CD4-positive, alpha-beta T cell (primary cell): ENCODE measurements around the gene TNFRSF25. TPM values are rescaled to one million over a fixed set of nuclear protein-coding genes. Genes with fewer than 3 reads are reported as not detected.

Source experiments
- ATAC-seq: fragments of 200-7000 bp; cut with Tn5 transposase; one replicate; pipeline ENCODE4 v1.10.0; 2022; ENCODE audit warnings: mild to moderate bottlenecking; ENCODE audit not compliant: poor library complexity
- CTCF ChIA-PET: fragments of 350-600 bp; sonication (Branson Sonifier 250); formaldehyde crosslinking; loops from one replicate; lab custom pipeline; 2021; ENCODE audit warnings: antibody characterized with exemption, inconsistent platforms; lab: Charles Lee
- POLR2A ChIA-PET: fragments of 350-600 bp; sonication (Branson Sonifier 250); formaldehyde crosslinking; loops from one replicate; lab custom pipeline; 2021; ENCODE audit warnings: antibody characterized with exemption, inconsistent platforms; lab: Charles Lee
- DNase-seq, 14 experiments: peaks; one replicate each; pipeline ENCODE4 v3.0.0-alpha.2; 2013 to 2020; ENCODE audit warnings: mixed read lengths in 2 of 14
- H3K27ac ChIP-seq, 2 donors: one replicate each; pipeline versions ENCODE4 v1.5.1 to v1.7.0; 2013; ENCODE audit warnings: low read length in 2 of 2, low read depth in 1 of 2, mild to moderate bottlenecking in 1 of 2
- H3K27me3 ChIP-seq, 2 experiments: 1 replicate in 1 of 2; 2 replicates in 1 of 2; pipeline versions ENCODE4 v1.6.1 to v1.7.0; 2013; ENCODE audit warnings: low read length in 2 of 2, control low read depth in 1 of 2, mild to moderate bottlenecking in 1 of 2, moderate library complexity in 1 of 2; ENCODE audit not compliant: insufficient read depth in 2 of 2, control insufficient read depth in 1 of 2
- H3K36me3 ChIP-seq: one replicate; pipeline ENCODE4 v1.6.1; 2013; ENCODE audit warnings: low read length, control low read depth; ENCODE audit not compliant: insufficient read depth
- H3K4me1 ChIP-seq: one replicate; pipeline ENCODE4 v1.6.1; 2013; ENCODE audit warnings: low read length, control low read depth; ENCODE audit not compliant: insufficient read depth
- H3K4me3 ChIP-seq: one replicate; pipeline ENCODE4 v1.5.1; 2013; ENCODE audit warnings: mild to moderate bottlenecking, low read length, moderate library complexity
- H3K9me3 ChIP-seq, 2 experiments: 1 replicate in 1 of 2; 2 replicates in 1 of 2; pipeline versions ENCODE4 v1.6.1 to v1.7.0; 2013; ENCODE audit warnings: low read length in 2 of 2, mild to moderate bottlenecking in 2 of 2, control low read depth in 1 of 2, moderate library complexity in 1 of 2; ENCODE audit not compliant: control insufficient read depth in 1 of 2, insufficient read depth in 1 of 2
- H3K27ac Mint-ChIP-seq: one replicate; pipeline ENCODE4 v1.8.0; 2020; ENCODE audit warnings: mixed read lengths
- H3K27me3 Mint-ChIP-seq: one replicate; pipeline ENCODE4 v1.8.0; 2021; ENCODE audit warnings: mixed read lengths
- H3K36me3 Mint-ChIP-seq: one replicate; pipeline ENCODE4 v1.8.0; 2021; ENCODE audit warnings: low read depth, mixed read lengths
- H3K4me1 Mint-ChIP-seq: one replicate; pipeline ENCODE4 v1.8.0; 2021; ENCODE audit warnings: low read depth, mixed read lengths
- H3K4me3 Mint-ChIP-seq: one replicate; pipeline ENCODE4 v1.8.0; 2020; ENCODE audit warnings: mild to moderate bottlenecking, mixed read lengths
- H3K9me3 Mint-ChIP-seq: one replicate; pipeline ENCODE4 v1.8.0; 2020; ENCODE audit warnings: mixed read lengths
- intact Hi-C, 2 experiments: fragments of 100-400 bp; cut with DNase I in 1 of 2; cut with micrococcal nuclease in 1 of 2; formaldehyde crosslinking; loops; one replicate each; pipeline versions ENCODE4 v1.15.1 to v1.9.0; 2023 to 2025; cut with DNase I, micrococcal nuclease
- total RNA-seq, 174 experiments: library from RNA in 2 of 174; stranded (reverse) in 2 of 174; gene quantifications; one replicate each; pipeline ENCODE4 v1.2.3 and lab custom pipeline; 2021 to 2026
- TF ChIP-seq, protein P1 (sequence below): fragments of 200-600 bp; IDR thresholded peaks from one replicate; pipeline ENCODE4 v1.8.0; 2022; ENCODE audit warnings: antibody characterized with exemption, mild to moderate bottlenecking

Gene TNFRSF25
- total RNA-seq, 2 experiments from 2014 or later: 220 to 225 TPM

DNA sequence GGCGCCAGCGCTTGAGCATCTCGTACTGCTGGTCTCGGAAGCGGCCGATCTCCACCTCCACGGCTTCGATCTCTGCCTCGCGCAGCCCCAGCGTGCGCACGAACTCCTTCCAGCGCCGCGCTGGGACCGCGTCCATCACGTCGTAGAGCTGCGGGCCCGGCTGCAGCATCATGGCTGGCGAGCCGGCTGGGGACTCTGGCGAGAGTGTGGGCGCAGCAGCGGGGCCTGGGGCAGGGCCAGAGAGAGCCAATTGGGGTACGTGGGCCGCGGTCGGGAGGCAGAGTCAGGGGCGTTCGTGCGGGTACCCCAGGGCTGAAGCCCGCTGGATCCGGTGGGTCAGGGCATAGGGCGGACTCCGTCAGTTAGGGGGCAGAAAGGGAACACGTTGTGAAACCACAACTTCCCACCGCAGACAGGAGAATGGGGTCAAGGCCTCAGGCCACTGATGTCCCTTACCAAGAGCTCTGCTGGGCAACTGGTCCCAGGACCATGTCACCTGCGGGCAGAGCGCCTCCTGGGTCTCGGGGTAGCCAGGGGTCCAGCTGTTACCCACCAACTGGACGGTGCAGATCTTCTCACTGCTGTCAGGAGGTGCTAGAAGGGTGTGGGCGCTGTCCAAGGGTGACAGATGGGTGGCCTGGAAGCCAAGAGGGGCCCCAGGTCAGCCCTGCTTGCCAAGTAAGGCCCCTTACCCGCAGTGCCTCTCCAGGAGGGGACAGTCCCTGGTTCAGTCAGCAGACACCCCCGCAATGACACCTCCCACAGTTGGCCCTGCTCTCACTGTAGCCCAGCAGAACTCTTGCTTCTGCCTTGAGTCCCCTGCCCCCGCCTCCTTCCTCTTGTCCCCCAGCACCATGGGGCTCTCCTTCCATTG, 4.2 kb downstream of the TNFRSF25 start:
- DNase-seq (no peak), ATAC-seq (no peak)
- H3K9me3 ChIP-seq: no peaks in the 10 kb centered on the region
- peaks cover 36% of the 10 kb centered on the region for H3K36me3 ChIP-seq
- Mint-ChIP-seq H3K27me3 (no peaks in the 10 kb centered on the region), H3K4me3 (peak overlapping the region; percentile 81), H3K4me1 (peaks cover 68% of the 10 kb centered on the region), H3K36me3 (peaks cover 58% of the 10 kb centered on the region), H3K9me3 (no peaks in the 10 kb centered on the region), H3K27ac (peak overlapping the region; percentile 96)
- POLR2A ChIA-PET: interaction anchor here (6.9 kb wide), 1 partner anchor 12 kb away, joined by 40 read pairs; no protein-coding TSS in a partner anchor
- peak overlapping the region; percentile 97 to 99 for H3K27ac ChIP-seq
- no peaks in the 10 kb centered on the region for H3K27me3 ChIP-seq
- TF ChIP-seq, protein P1, sequence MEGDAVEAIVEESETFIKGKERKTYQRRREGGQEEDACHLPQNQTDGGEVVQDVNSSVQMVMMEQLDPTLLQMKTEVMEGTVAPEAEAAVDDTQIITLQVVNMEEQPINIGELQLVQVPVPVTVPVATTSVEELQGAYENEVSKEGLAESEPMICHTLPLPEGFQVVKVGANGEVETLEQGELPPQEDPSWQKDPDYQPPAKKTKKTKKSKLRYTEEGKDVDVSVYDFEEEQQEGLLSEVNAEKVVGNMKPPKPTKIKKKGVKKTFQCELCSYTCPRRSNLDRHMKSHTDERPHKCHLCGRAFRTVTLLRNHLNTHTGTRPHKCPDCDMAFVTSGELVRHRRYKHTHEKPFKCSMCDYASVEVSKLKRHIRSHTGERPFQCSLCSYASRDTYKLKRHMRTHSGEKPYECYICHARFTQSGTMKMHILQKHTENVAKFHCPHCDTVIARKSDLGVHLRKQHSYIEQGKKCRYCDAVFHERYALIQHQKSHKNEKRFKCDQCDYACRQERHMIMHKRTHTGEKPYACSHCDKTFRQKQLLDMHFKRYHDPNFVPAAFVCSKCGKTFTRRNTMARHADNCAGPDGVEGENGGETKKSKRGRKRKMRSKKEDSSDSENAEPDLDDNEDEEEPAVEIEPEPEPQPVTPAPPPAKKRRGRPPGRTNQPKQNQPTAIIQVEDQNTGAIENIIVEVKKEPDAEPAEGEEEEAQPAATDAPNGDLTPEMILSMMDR: no peak
- intact Hi-C loops: loop anchor here in 1 of 2 experiments (2.0 kb wide), 1 partner anchor 13 kb away; no protein-coding TSS in a partner anchor
- H3K4me3 ChIP-seq: no peak overlapping the region
- H3K4me1 ChIP-seq: peaks cover 66% of the 10 kb centered on the region
- CTCF ChIA-PET: interaction anchor here (4.9 kb wide), 1 partner anchor 14 kb away, joined by 34 read pairs; no protein-coding TSS in a partner anchor

DNA sequence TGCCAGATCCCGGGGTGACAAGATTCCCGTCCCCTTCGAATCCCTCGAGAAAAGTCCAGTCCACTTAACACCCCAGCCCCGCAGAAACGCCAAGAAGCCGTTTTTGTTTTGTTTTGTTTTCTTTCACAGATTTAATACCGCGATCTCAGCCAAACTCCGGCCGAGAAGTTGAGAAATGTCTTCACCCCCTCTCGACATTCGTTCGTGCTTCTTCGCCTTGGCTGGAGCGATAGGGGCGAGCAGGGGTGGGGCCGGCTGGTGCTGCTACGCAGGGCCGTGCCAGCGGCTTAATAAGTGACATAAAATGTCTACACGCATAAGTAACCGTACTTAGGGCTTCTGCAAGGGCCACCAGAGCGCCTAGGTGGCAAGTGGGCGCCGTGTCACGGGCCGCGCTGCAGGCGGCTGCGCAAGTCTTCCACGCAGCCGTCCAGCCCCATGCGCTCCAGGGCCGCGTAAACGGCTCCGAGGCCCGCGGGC, 4.9 kb downstream of the TNFRSF25 start:
- Histone ChIP-seq H3K4me3 (peak overlapping the region; percentile 68), H3K27me3 (no peaks in the 10 kb centered on the region), H3K4me1 (peaks cover 62% of the 10 kb centered on the region), H3K27ac (peak overlapping the region; percentile 97 to 99), H3K36me3 (peaks cover 36% of the 10 kb centered on the region), H3K9me3 (no peaks in the 10 kb centered on the region)
- TF ChIP-seq, protein P1: no peak
- Mint-ChIP-seq H3K9me3 (no peaks in the 10 kb centered on the region), H3K4me1 (peaks cover 71% of the 10 kb centered on the region), H3K36me3 (peaks cover 58% of the 10 kb centered on the region), H3K27ac (peak overlapping the region; percentile 96), H3K4me3 (peak overlapping the region; percentile 89), H3K27me3 (peaks cover 6% of the 10 kb centered on the region)
- DNase-seq: no peak
- POLR2A ChIA-PET: interaction anchor here (0.6 to 6.9 kb wide), 15 partner anchors 7 to 324 kb away, joined by 3 to 61 read pairs (median 5); partner anchors contain the start of genes ACOT7, CAMTA1, HES2 and NOL9
- intact Hi-C loops: loop anchor here in 1 of 2 experiments (2.0 kb wide), 1 partner anchor 14 kb away; no protein-coding TSS in a partner anchor
- ATAC-seq: no peak
- CTCF ChIA-PET: interaction anchor here (1.0 to 3.4 kb wide), 3 partner anchors 11 to 38 kb away, joined by 3 to 28 read pairs (median 12); no protein-coding TSS in a partner anchor

DNA sequence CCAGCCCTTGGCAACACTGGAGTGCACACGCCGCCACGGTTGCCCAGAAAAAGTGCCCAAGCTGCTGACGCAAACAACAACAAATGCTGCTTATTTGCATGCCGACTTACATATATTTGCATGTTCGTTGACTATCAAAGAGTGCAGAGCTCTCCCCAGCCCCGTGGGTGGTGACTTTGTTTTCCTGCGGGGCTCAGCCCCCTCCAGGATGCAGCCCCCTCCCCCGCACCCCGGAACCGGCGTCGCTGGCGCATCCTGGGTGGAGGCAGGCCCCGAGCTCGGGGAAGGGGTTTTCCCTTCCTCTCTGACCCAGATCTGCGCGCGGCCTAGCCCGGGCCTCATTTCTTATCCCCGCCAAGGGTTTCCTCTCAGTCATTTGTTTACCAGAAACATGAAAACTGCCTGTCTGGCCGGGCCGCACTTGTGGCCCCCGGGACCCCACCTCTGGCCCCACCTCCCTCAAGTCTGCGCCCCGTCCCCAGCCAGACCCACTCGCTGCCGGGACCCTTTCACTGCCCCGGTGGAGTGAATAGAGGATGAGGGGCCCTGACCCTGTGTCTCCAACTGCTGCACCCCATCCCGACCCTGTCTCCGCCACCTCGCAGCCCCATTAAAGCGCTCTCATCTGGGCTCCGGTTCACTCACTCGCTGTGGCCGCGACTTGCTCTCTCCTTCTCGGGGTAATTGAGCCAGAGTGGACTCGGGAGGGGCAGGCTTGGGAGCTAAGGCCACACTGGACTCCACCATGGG, 5.5 kb downstream of the TNFRSF25 start:
- H3K9me3 ChIP-seq: no peaks in the 10 kb centered on the region
- H3K27me3 ChIP-seq: peaks cover 0 to 5% of the 10 kb centered on the region in 2 experiments
- ChIA-PET CTCF (interaction anchor here (0.8 to 3.4 kb wide), 7 partner anchors 12 to 46 kb away, joined by 3 to 28 read pairs (median 10); no protein-coding TSS in a partner anchor), POLR2A (interaction anchor here (0.6 to 1.9 kb wide), 20 partner anchors 8 to 468 kb away, joined by 3 to 61 read pairs (median 4); partner anchors contain the start of genes ACOT7, CAMTA1, HES2 and KLHL21)
- peaks cover 66% of the 10 kb centered on the region for H3K4me1 ChIP-seq
- no peaks in the 10 kb centered on the region for H3K9me3 Mint-ChIP-seq
- DNase-seq (peak; percentile 89 to 98 (median 96)), ATAC-seq (peak; percentile 84)
- peaks cover 70% of the 10 kb centered on the region for H3K4me1 Mint-ChIP-seq
- peak overlapping the region; percentile 89 for H3K4me3 Mint-ChIP-seq
- H3K4me3 ChIP-seq: peak overlapping the region; percentile 68
- peaks cover 36% of the 10 kb centered on the region for H3K36me3 ChIP-seq
- H3K27ac Mint-ChIP-seq: peak overlapping the region; percentile 96
- H3K27me3 Mint-ChIP-seq: peaks cover 7% of the 10 kb centered on the region
- TF ChIP-seq, protein P1: no peak
- peak overlapping the region; percentile 97 to 99 for H3K27ac ChIP-seq
- H3K36me3 Mint-ChIP-seq: peaks cover 56% of the 10 kb centered on the region
- intact Hi-C loops: loop anchor here in 1 of 2 experiments (2.0 kb wide), 1 partner anchor 14 kb away; no protein-coding TSS in a partner anchor
